ENCODE results near the gene PTCH1. TPM values are rescaled to one million over a fixed set of nuclear protein-coding genes. Genes with fewer than 3 reads are reported as not detected.

Gene PTCH1
- total and polyA plus RNA-seq, 2 donors (not counting 1 experiment from before 2014, with no cell fraction given) = 3.3 to 20.1 TPM

GRCh38 chr9:95494416-95495371, 22.1 kb downstream of the PTCH1 start:
- no peaks in the 10 kb centered on the region for H4K20me1 ChIP-seq (ENCODE audit: control insufficient read depth, extremely low read depth, insufficient read depth, low read length)

GRCh38 chr9:95494022-95494415, 22.8 kb downstream of the PTCH1 start:
- DNase-seq (ENCODE audit: low read depth in 2 of 2) = no peak
- Histone ChIP-seq H3K9ac (ENCODE audit: insufficient read depth, low read length) (no peak overlapping the region), H3K27me3 (ENCODE audit: control insufficient read depth, insufficient read depth, low read length) (no peaks in the 10 kb centered on the region), H4K20me1 (ENCODE audit: control insufficient read depth, extremely low read depth, insufficient read depth, low read length) (no peaks in the 10 kb centered on the region), H3K9me3 (ENCODE audit: control insufficient read depth, insufficient read depth, low read depth, low read length) (no peaks in the 10 kb centered on the region), H3K79me2 (ENCODE audit: control insufficient read depth, insufficient read depth, low read length) (no peaks in the 10 kb centered on the region), H3K4me3 (replicated peaks in 1 of 4; ENCODE audit: control extremely low read depth in 1 of 4, insufficient read depth in 1 of 4, low read depth in 3 of 4, low read length in 4 of 4) (no peak overlapping the region), H3K27ac (ENCODE audit: insufficient read depth, low read length) (no peak overlapping the region), H3K36me3 (ENCODE audit: control insufficient read depth, insufficient read depth, low read length) (no peaks in the 10 kb centered on the region), H3K4me1 (ENCODE audit: control insufficient read depth, extremely low read depth, insufficient read depth, low read length) (peaks cover 11% of the 10 kb centered on the region), H3K4me2 (ENCODE audit: extremely low read depth, insufficient read depth, low read length) (no peak overlapping the region), H2AFZ (ENCODE audit: low read length) (no peak overlapping the region)
- TF ChIP-seq, protein P1, sequence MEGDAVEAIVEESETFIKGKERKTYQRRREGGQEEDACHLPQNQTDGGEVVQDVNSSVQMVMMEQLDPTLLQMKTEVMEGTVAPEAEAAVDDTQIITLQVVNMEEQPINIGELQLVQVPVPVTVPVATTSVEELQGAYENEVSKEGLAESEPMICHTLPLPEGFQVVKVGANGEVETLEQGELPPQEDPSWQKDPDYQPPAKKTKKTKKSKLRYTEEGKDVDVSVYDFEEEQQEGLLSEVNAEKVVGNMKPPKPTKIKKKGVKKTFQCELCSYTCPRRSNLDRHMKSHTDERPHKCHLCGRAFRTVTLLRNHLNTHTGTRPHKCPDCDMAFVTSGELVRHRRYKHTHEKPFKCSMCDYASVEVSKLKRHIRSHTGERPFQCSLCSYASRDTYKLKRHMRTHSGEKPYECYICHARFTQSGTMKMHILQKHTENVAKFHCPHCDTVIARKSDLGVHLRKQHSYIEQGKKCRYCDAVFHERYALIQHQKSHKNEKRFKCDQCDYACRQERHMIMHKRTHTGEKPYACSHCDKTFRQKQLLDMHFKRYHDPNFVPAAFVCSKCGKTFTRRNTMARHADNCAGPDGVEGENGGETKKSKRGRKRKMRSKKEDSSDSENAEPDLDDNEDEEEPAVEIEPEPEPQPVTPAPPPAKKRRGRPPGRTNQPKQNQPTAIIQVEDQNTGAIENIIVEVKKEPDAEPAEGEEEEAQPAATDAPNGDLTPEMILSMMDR (conservative IDR thresholded peaks at IDR 0.05 in 1 of 2, IDR thresholded peaks at IDR 0.05 in 1 of 2; ENCODE audit: low read depth in 1 of 2, low read length in 2 of 2) = no peak
- TF ChIP-seq EZH2 (IDR thresholded peaks at IDR 0.05; ENCODE audit: low read length, missing control alignments) = no peak

More at GRCh38 chr9:95494416-95495371, 22.1 kb downstream of the PTCH1 start:
- no peak overlapping the region for H3K27ac ChIP-seq (ENCODE audit: insufficient read depth, low read length)
- no peak overlapping the region for H2AFZ ChIP-seq (ENCODE audit: low read length)
- no peaks in the 10 kb centered on the region for H3K36me3 ChIP-seq (ENCODE audit: control insufficient read depth, insufficient read depth, low read length)
- no peak for TF ChIP-seq EZH2 (IDR thresholded peaks at IDR 0.05; ENCODE audit: low read length, missing control alignments)
- TF ChIP-seq, protein P1 (conservative IDR thresholded peaks at IDR 0.05 in 1 of 2, IDR thresholded peaks at IDR 0.05 in 1 of 2; ENCODE audit: low read depth in 1 of 2, low read length in 2 of 2) = no peak
- H3K4me2 ChIP-seq (ENCODE audit: extremely low read depth, insufficient read depth, low read length) = peak overlapping the region; percentile 48
- peak overlapping the region in 1 of 4 experiments; percentile 0 for H3K4me3 ChIP-seq (replicated peaks in 1 of 4; ENCODE audit: control extremely low read depth in 1 of 4, insufficient read depth in 1 of 4, low read depth in 3 of 4, low read length in 4 of 4)
- no peaks in the 10 kb centered on the region for H3K9me3 ChIP-seq (ENCODE audit: control insufficient read depth, insufficient read depth, low read depth, low read length)
- DNase-seq (ENCODE audit: low read depth in 2 of 2) = peak; percentile 37 to 72
- no peaks in the 10 kb centered on the region for H3K79me2 ChIP-seq (ENCODE audit: control insufficient read depth, insufficient read depth, low read length)
- no peaks in the 10 kb centered on the region for H3K27me3 ChIP-seq (ENCODE audit: control insufficient read depth, insufficient read depth, low read length)
- H3K4me1 ChIP-seq (ENCODE audit: control insufficient read depth, extremely low read depth, insufficient read depth, low read length) = peaks cover 12% of the 10 kb centered on the region
- H3K9ac ChIP-seq (ENCODE audit: insufficient read depth, low read length) = no peak overlapping the region

DNA sequence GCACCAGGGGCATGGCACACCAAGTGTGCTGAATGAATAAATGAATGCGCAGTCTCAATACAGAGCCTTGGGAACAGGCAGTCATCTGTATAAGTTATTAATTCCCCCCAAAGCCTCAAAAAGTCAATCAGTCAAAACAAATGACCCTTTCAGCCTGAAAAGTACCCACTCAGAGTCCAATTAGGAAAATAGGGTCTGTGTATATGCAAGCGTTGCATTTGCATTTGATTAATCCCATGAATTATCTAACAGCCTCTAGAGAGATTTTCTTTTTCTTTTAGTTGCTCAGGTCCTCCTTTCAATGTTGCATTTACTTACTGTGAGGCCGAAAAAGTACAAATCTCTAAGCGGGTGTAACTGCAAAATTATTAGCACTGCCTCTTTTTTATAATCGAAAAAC, 23.4 kb downstream of the PTCH1 start:
- Histone ChIP-seq H3K4me3 (replicated peaks in 1 of 4; ENCODE audit: control extremely low read depth in 1 of 4, insufficient read depth in 1 of 4, low read depth in 3 of 4, low read length in 4 of 4) (no peak overlapping the region), H4K20me1 (ENCODE audit: control insufficient read depth, extremely low read depth, insufficient read depth, low read length) (no peaks in the 10 kb centered on the region), H3K79me2 (ENCODE audit: control insufficient read depth, insufficient read depth, low read length) (no peaks in the 10 kb centered on the region), H3K4me1 (ENCODE audit: control insufficient read depth, extremely low read depth, insufficient read depth, low read length) (peaks cover 7% of the 10 kb centered on the region), H3K9ac (ENCODE audit: insufficient read depth, low read length) (no peak overlapping the region), H3K36me3 (ENCODE audit: control insufficient read depth, insufficient read depth, low read length) (no peaks in the 10 kb centered on the region), H3K9me3 (ENCODE audit: control insufficient read depth, insufficient read depth, low read depth, low read length) (no peaks in the 10 kb centered on the region), H3K4me2 (ENCODE audit: extremely low read depth, insufficient read depth, low read length) (no peak overlapping the region), H3K27ac (ENCODE audit: insufficient read depth, low read length) (no peak overlapping the region), H2AFZ (ENCODE audit: low read length) (no peak overlapping the region), H3K27me3 (ENCODE audit: control insufficient read depth, insufficient read depth, low read length) (no peaks in the 10 kb centered on the region)
- TF ChIP-seq, protein P1 (conservative IDR thresholded peaks at IDR 0.05 in 1 of 2, IDR thresholded peaks at IDR 0.05 in 1 of 2; ENCODE audit: low read depth in 1 of 2, low read length in 2 of 2) = no peak
- TF ChIP-seq EZH2 (IDR thresholded peaks at IDR 0.05; ENCODE audit: low read length, missing control alignments) = no peak
- no peak for DNase-seq (ENCODE audit: low read depth in 2 of 2)

Data from fibroblast of lung (primary cell).